K562 (cell line): Measurements from ENCODE around the gene ZSCAN5C. TPM values are rescaled to one million over a fixed set of nuclear protein-coding genes. Genes with fewer than 3 reads are reported as not detected.

Experiments used
- BCL6 ChIP-seq: fragments of 250-450 bp; sonication (Bioruptor Pico); IDR thresholded peaks from 2 replicates; pipeline ENCODE4 v1.4.0; 2020
- BRF1 ChIP-seq: IDR thresholded peaks from 3 replicates; pipeline ENCODE4 v1.6.1; 2011; ENCODE audit warnings: borderline replicate concordance, mild to moderate bottlenecking; ENCODE audit not compliant: insufficient read length; ENCODE audit errors: extremely low read depth
- CXXC5 ChIP-seq: fragments of 250-450 bp; sonication (Bioruptor Pico); IDR thresholded peaks from 2 replicates; pipeline ENCODE4 v1.8.0; 2022; ENCODE audit warnings: inconsistent platforms, mild to moderate bottlenecking, moderate library complexity
- MTA3 ChIP-seq: fragments of 450-650 bp; formaldehyde crosslinking; IDR thresholded peaks from 2 replicates; pipeline ENCODE4 v1.6.1; 2017; ENCODE audit warnings: mild to moderate bottlenecking, borderline replicate concordance
- NCOA2 ChIP-seq, 2 experiments: fragments of 450-650 bp; IDR thresholded peaks; 2 replicates each; pipeline ENCODE4 v1.6.1; 2018; ENCODE audit warnings: mild to moderate bottlenecking in 2 of 2, moderate library complexity in 1 of 2; ENCODE audit not compliant: partially characterized antibody in 2 of 2
- REST ChIP-seq, 2 experiments: fragments of 450-650 bp; formaldehyde crosslinking in 1 of 2; IDR thresholded peaks; 2 replicates each; pipeline versions ENCODE4 v1.4.0 to v1.6.1; 2014 to 2020; ENCODE audit warnings: mild to moderate bottlenecking in 2 of 2, borderline replicate concordance in 1 of 2, low read depth in 1 of 2
- SMARCB1 ChIP-seq: IDR thresholded peaks from 2 replicates; pipeline ENCODE4 v1.6.1; 2011; ENCODE audit warnings: improper control_type of control experiment, low read depth; ENCODE audit not compliant: insufficient read length
- ZBTB17 ChIP-seq: fragments of 450-650 bp; formaldehyde crosslinking; IDR thresholded peaks from 2 replicates; pipeline ENCODE4 v1.4.0; 2020; ENCODE audit warnings: mild to moderate bottlenecking
- ZBTB2 ChIP-seq: fragments of 450-650 bp; IDR thresholded peaks from 2 replicates; pipeline ENCODE4 v1.6.1; 2016; ENCODE audit warnings: antibody characterized with exemption
- ZNF175 ChIP-seq: fragments of 200-800 bp; sonication (Bioruptor generic); IDR thresholded peaks from 2 replicates; pipeline ENCODE4 v1.6.1; 2016; ENCODE audit warnings: low read depth, mild to moderate bottlenecking, missing genetic modification characterization, missing compliant biosample characterization
- polyA plus RNA-seq, 8 experiments: library from polyadenylated mRNA; depleted of rRNA in 4 of 8; stranded (reverse) in 5 of 8; unstranded in 3 of 8; fragments of >200 nt; fragmentation: Nextera tagmentation in 2 of 8; fragmentation: Illumina TruSeq in 1 of 8; extraction: Ambion mirVana in 2 of 8; extraction: Trizol in 1 of 8; gene quantifications; 2 replicates each; pipeline versions ENCODE4 v1.2.1 to v1.2.3, GENCODE V29; 2011 to 2014; ENCODE audit warnings: inconsistent platforms in 1 of 8, missing spikeins in 1 of 8
- total RNA-seq, 7 experiments: library from RNA; depleted of rRNA in 6 of 7; stranded (reverse); fragments of >200 nt in 6 of 7; fragmentation: Illumina TruSeq in 2 of 7; extraction: Trizol in 2 of 7; gene quantifications; 2 replicates each; pipeline versions ENCODE4 v1.2.1 to v1.2.3, GENCODE V29; 2011 to 2021; ENCODE audit warnings: low replicate concordance in 1 of 7
- TF ChIP-seq, protein P1 (sequence below): sonication (generic); formaldehyde crosslinking; IDR thresholded peaks from 2 replicates; pipeline ENCODE4 v1.8.0; 2022; ENCODE audit warnings: missing genetic modification reagents, mild to moderate bottlenecking, moderate library complexity, borderline replicate concordance

Gene ZSCAN5C
- total and polyA plus RNA-seq, 9 of the 15 experiments (the other 6 are each of a cell fraction or from before 2014, with no cell fraction given) = 0.07 TPM; not detected in 8

DNA sequence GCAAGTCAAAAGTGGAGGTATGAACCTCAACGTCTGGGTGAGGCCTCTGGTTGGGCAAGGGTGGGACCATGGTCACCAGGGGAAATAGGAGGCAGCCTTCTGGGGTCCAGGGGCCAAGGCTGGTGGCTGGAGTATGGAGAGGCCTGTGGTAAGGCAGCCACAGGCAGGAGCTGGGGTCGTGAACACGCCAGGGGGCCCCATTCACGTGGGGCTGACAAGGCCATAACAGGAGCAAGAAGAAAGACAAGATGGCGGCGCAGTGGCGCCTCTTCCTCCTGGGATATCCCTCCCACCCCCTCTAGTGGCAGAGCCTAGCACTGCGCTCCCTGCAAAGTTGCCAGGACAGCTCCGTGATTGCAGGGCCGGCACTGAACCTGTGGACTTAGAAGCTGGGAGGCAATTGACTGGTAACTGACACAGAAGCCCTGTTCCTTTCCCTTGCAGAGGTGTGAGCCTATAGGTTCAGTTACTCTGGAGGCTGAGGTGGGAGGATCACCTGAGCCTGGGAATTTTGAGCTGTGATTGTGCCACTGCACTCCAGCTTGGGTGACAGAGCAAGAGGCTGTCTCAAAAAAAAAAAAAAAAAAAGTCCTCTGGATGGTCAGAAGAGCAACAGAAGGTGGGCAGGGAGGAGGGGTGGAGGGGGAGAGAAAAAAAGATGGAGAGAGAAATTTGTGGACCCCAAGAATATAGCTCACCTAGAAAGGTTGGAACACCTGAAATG, 50.8 kb downstream of the ZSCAN5C start (continued):
- TF ChIP-seq REST (IDR thresholded peaks at IDR 0.05; ENCODE audit: borderline replicate concordance) (peak; percentile 78), REST (CRISPR knock-in tag; IDR thresholded peaks at IDR 0.05; ENCODE audit: low read depth) (no peak), CXXC5 (CRISPR knock-in tag) (peak; percentile 75), BRF1 (no peak), BCL6 (CRISPR knock-in tag) (0 out of 2 replicates have a peak, but pooled peaks have one; percentile 50), ZNF175 (CRISPR knock-in tag) (peak; percentile 90), NCOA2 (IDR thresholded peaks at IDR 0.05; ENCODE audit: partially characterized antibody in 2 of 2) (no peak), ZBTB17 (CRISPR knock-in tag) (0 out of 2 replicates have a peak, but pooled peaks have one; percentile 78), SMARCB1 (no peak), ZBTB2 (no peak), MTA3 (no peak; the same call in 1 of the 2 replicates)
- TF ChIP-seq, protein P1, sequence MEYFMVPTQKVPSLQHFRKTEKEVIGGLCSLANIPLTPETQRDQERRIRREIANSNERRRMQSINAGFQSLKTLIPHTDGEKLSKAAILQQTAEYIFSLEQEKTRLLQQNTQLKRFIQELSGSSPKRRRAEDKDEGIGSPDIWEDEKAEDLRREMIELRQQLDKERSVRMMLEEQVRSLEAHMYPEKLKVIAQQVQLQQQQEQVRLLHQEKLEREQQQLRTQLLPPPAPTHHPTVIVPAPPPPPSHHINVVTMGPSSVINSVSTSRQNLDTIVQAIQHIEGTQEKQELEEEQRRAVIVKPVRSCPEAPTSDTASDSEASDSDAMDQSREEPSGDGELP (CRISPR knock-in tag) = peak; percentile 45; the same call in 1 of the 2 replicates
